Head of caudate nucleus (tissue), 42 donors: ENCODE measurements around the gene UVRAG.
"Not testable (repeated sequence)": the region's sequence is repeated elsewhere in the genome, so short reads cannot be mapped to it uniquely, and the experiment has no call there.

ENCODE experiments used
- DNase-seq, 42 donors: peaks; one replicate each; pipeline versions ENCODE4 v3.0.0 to v3.0.0-alpha.2; 2020 to 2021; ENCODE audit warnings: mixed read lengths in 7 of 42
- intact Hi-C: fragments of 100-400 bp; cut with DNase I; formaldehyde crosslinking; loops from one replicate; pipeline ENCODE4 v1.15.0; 2022

The UVRAG gene

GRCh38 chr11:75968021-75968625, 153.1 kb downstream of the UVRAG start:
- DNase-seq, result no peak
- intact Hi-C loops, result no loop called here

DNA sequence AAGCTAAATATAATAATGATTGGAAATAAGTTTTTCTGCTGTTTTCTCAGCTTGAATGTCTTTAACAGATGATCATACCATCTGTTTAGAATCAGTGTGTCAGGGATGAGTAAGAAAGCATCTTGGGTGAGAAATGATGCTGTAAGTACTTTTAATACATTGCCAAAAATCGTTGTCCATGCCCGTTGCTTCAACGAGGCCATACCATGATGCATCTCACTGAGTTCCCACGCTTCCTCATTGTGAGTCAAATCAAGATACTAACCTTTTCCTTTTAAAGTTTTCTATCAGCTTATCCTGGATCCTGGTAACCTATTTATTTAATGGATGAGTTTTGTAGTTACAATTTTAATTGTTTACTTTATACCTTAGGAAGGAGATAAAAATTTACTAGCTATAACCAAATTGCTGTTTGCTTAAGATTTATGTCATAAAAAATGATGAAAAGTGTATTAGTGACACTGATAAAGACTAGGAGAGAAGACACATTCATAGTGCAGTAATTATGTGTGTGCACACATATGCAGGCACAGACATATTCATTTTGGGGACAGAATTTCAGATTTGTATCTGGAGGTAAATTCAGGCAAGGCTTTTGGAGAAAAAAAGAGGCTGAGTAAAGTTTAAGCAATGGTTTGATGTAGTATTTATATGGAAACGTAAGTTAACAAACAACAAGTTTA, 154.8 kb downstream of the UVRAG start:
- no peak for DNase-seq
- intact Hi-C loops, result no loop called here

- DNase-seq, intact Hi-C loops: not testable (repeated sequence)
Observed at GRCh38 chr11:75973710-75974109, 158.7 kb downstream of the UVRAG start.

GRCh38 chr11:75979075-75979474, 164.1 kb downstream of the UVRAG start:
- intact Hi-C loops, DNase-seq: not testable (repeated sequence)

DNA sequence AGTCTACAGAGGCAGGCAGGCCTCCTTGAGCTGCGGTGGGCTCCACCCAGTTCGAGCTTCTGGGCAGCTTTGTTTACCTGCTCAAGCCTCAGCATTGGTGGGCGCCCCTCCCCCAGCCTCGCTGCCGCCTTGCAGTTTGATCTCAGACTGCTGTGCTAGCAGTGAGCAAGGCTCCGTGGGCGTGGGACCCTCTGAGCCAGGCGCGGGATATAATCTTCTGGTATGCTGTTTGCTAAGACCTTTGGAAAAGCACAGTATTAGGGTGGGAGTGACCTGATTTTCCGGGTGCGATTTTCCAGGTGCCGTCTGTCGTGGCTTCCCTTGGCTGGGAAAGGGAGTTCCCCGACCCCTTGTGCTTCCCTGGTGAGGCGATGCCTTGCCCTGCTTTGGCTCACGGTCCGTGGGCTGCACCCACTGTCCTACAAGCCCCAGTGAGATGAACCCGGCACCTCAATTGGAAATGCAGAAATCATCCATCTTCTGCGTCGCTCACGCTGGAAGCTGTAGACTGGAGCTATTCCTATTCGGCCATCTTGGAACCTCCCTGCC, 164.5 kb downstream of the UVRAG start:
- intact Hi-C loops, result not testable (repeated sequence)
- peak in 3 of 42 donors; percentile 4 to 8 (median 4) for DNase-seq

GRCh38 chr11:75980031-75980430, 165.0 kb downstream of the UVRAG start:
- no peak for DNase-seq
- intact Hi-C loops, result no loop called here

GRCh38 chr11:75981546-75981945, 166.5 kb downstream of the UVRAG start:
- intact Hi-C loops, result no loop called here
- DNase-seq, result no peak

- intact Hi-C loops, result no loop called here
- DNase-seq, result no peak
Observed at GRCh38 chr11:75982309-75982708, 167.3 kb downstream of the UVRAG start.

- intact Hi-C loops, result no loop called here
- no peak for DNase-seq
Observed at GRCh38 chr11:75986966-75987365, 172.0 kb downstream of the UVRAG start.

- intact Hi-C loops, result no loop called here
Observed at GRCh38 chr11:75993126-75993525, 178.1 kb downstream of the UVRAG start.

GRCh38 chr11:75994616-75995015, 179.6 kb downstream of the UVRAG start:
- DNase-seq, result no peak
- intact Hi-C loops, result no loop called here

More at GRCh38 chr11:75993126-75993525, 178.1 kb downstream of the UVRAG start:
- no peak for DNase-seq

DNA sequence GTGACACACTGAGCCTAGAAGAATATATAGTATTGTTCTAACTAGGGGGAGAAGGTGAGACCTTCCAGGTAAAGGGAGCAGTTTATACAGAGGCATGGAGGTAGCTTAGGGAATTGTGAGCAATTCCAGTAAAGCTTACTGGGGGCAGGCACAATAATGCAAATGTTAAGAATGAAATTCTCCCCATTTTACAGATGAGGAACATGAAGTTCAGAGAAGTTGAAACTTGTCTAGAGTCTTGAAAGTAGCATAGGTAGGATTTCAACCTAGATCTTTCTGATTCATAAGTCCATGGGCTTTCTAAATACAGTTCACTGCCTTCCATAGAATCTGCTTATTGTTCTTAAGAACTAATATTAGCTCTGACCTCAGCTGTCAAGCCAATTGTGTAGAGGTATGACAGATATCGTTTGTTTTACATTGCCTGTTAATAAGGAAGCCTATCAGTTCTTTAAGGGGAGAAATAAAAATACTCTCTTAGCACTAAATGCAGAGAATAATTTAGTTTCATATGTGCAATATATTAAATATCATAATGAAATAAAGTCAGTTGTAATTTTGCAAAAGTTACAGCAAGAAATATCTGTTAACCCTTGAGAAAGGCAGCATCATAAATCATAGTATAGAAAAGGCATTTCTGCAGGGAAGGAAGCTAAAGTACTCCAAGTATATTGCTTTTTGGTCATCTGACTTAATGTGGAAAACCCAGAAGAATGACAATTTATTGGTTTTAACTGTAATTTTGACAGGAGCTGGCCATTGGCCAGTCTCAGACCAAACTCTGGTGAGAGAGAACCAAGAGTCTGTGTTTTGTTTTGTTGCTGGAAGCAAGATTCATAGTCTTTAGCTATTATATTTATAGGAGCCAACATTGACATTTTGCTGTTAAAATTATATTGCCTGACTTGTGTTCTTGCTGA, 181.8 kb downstream of the UVRAG start:
- no peak for DNase-seq
- intact Hi-C loops, result no loop called here

DNA sequence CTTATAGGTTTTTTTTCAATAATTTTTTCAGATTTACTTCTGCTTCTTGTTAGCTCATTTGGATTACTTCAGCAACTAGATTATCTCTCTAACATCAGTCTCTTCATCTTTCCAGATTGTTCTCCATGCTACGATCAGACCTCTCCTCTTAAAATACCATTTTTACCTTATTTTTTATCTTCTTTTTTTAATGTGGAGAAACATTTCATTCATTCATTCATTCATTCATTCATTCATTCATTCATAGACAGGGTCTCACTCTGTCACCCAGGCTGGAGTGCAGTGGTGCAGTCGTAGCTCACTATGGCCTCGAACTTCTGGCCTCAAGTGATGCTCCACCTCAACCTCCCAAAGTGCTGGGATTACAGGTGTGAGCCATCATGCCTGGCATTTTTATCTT, 189.4 kb downstream of the UVRAG start:
- intact Hi-C loops, result no loop called here
- DNase-seq, result no peak

DNA sequence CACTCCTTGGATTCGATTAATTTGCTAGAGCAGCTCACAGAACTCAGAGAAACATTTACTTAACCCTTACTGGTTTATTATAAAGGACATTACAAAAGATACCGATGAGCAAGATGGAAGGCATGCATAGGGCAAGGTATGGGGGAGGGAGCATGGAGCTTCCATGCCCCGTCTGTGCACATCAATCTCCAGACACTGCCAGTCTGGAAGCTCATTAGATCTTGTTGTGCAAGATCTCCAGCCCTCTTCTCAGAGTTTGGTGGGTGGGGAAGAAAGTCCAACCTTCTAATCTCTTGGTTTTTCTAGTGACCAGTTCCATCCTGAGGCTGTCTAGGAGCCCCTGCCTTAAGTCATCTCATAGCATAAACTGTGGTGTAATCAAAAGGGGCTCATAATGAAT, 190.7 kb downstream of the UVRAG start:
- DNase-seq, result no peak
- intact Hi-C loops, result no loop called here

DNA sequence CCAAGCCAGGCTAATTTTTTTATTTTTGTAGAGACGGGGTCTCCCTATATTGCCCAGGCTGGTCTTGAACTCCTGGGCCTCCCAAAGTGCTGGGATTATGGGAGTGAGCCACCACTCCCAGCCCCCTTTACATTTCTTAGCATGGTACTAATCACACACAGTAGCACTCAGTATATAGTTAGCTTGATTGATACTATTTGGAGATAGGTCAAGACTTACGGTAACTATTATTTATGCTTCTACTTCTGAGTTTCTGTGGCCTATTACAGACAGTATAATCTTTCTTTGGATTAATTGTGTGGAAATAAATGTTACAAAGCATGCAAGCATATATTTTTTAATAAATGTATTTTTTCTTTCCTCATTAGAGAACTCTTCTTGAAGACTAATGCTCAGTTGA, 192.2 kb downstream of the UVRAG start:
- intact Hi-C loops, result no loop called here
- no peak for DNase-seq

DNA sequence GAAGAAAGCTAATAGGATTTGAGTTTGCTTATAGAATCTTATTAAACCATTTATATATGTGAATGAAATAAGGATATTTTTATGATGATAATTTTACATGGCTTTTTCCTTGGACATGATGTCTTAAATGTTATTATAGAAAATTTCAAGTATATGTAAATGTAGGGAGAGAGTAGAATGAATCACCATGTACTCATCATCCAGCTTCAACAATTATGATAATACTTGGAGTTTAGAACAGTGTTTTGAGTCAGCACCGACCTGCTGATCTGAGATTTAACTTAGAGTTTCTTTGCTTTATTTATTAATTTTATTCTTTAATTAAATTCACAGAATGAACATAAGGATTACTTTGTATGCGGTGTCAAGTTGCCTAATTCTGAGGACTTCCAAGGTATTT, 193.5 kb downstream of the UVRAG start:
- intact Hi-C loops, result no loop called here
- no peak for DNase-seq

- intact Hi-C loops, result no loop called here
- no peak for DNase-seq
Observed at GRCh38 chr11:76010051-76010450, 195.0 kb downstream of the UVRAG start.

GRCh38 chr11:76013526-76013925, 198.5 kb downstream of the UVRAG start:
- intact Hi-C loops, result no loop called here
- no peak for DNase-seq

DNA sequence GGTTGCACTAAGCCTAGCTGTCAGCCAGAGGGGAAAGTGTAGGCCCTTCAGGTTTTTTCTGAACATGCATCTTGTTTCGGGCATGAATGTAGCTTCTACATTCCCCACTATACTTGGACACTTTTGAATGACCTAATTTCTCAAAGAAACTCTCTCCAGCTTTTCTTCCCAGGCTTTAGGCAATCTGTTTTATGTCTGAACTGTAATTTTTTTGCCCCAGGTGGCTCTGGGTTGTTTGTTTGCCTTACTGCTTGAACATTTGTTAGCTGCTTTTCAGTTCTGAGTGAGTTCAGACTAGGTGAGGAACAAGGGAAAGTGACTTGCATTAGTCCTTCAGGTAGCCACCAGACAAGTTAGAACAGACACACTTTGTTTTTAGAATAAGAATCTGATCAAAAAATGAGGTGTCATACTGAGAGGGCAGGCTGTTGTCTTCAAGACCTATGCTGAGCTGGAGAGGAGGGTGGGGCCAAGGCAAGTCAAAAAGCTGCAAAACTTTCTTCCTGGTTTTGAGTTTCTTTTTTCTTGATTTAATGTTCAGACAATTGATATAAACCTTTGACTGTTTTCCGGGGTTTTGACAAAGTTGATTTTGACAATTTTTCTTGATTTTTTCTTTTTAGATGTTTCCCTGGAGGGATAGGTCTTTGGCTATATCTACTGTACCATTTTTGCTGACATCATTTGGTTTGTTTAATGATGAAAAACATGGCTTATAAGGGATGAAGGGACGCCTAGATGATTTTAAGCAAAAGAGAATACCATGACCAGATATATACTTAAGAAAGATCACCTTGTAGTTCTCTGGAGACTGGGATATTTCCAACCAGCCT, 208.4 kb downstream of the UVRAG start:
- intact Hi-C loops, result no loop called here
- no peak for DNase-seq
